Brain microvascular endothelial cell (primary cell): Measurements from ENCODE around the gene CLEC4E.

Experiments
- DNase-seq: peaks from one replicate; pipeline ENCODE4 v3.0.0-alpha.2; 2020
- H3K27ac ChIP-seq: fragments of 250-450 bp; sonication (Bioruptor Pico); 2 replicates; pipeline ENCODE4 v1.5.1; 2020; ENCODE audit warnings: mild to moderate bottlenecking, moderate library complexity
- H3K27me3 ChIP-seq: fragments of 250-450 bp; sonication (Bioruptor Pico); replicated peaks from 2 replicates; pipeline ENCODE4 v1.5.1; 2020; ENCODE audit warnings: mild to moderate bottlenecking
- H3K36me3 ChIP-seq: fragments of 250-450 bp; sonication (Bioruptor Pico); replicated peaks from 2 replicates; pipeline ENCODE4 v1.5.1; 2020; ENCODE audit warnings: mild to moderate bottlenecking
- H3K4me3 ChIP-seq: 2 replicates; pipeline ENCODE4 v1.5.1; 2011; ENCODE audit warnings: low read depth, mild to moderate bottlenecking, control low read depth, low read length, moderate library complexity
- in situ Hi-C: cut with HindIII; loops from 2 replicates; pipeline ENCODE4 v1.10.0; 2017; ENCODE audit warnings: low sequenced_read_pairs, low pct_ligation_motif_present
- TF ChIP-seq, protein P1 (sequence below): IDR thresholded peaks from 2 replicates; pipeline ENCODE4 v1.5.1; 2011; ENCODE audit warnings: low read depth, mild to moderate bottlenecking, moderate library complexity, low read length, control low read depth, inconsistent platforms; ENCODE audit errors: missing control alignments

Gene CLEC4E

DNA sequence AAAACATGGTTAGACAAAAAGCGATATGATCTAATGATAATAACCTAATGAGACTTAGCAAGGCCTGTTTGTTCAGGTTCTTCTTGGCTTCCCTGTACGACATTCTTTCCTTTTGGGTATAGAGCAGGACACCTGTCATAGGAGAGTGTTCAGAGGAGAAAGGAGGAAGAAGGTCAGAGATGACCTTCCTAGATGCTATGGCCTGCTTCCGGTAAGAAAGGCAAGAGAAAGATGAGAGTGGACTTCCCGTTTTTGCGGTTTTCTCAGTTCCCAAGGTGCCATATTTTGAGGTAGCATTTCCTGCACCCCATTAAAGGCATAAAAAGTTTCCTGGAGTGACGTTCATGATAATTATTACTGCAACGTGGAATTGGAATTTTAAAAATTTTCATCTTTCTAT is 8.7 kb downstream of the CLEC4E start:
- Histone ChIP-seq H3K4me3 (no peak overlapping the region), H3K27me3 (no peaks in the 10 kb centered on the region), H3K27ac (no peak overlapping the region), H3K36me3 (no peaks in the 10 kb centered on the region)
- in situ Hi-C loops = no loop called here
- TF ChIP-seq, protein P1, sequence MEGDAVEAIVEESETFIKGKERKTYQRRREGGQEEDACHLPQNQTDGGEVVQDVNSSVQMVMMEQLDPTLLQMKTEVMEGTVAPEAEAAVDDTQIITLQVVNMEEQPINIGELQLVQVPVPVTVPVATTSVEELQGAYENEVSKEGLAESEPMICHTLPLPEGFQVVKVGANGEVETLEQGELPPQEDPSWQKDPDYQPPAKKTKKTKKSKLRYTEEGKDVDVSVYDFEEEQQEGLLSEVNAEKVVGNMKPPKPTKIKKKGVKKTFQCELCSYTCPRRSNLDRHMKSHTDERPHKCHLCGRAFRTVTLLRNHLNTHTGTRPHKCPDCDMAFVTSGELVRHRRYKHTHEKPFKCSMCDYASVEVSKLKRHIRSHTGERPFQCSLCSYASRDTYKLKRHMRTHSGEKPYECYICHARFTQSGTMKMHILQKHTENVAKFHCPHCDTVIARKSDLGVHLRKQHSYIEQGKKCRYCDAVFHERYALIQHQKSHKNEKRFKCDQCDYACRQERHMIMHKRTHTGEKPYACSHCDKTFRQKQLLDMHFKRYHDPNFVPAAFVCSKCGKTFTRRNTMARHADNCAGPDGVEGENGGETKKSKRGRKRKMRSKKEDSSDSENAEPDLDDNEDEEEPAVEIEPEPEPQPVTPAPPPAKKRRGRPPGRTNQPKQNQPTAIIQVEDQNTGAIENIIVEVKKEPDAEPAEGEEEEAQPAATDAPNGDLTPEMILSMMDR = no peak
- no peak for DNase-seq

GRCh38 chr12:8527250-8528130 is 13.2 kb downstream of the CLEC4E start:
- TF ChIP-seq, protein P1 = no peak
- H3K36me3 ChIP-seq = no peaks in the 10 kb centered on the region
- H3K4me3 ChIP-seq = no peak overlapping the region
- H3K27ac ChIP-seq = no peak overlapping the region
- DNase-seq = no peak
- in situ Hi-C loops = no loop called here
- H3K27me3 ChIP-seq = no peaks in the 10 kb centered on the region

GRCh38 chr12:8519171-8519570 is 21.5 kb downstream of the CLEC4E start:
- Histone ChIP-seq H3K27ac (no peak overlapping the region), H3K36me3 (no peaks in the 10 kb centered on the region), H3K27me3 (no peaks in the 10 kb centered on the region), H3K4me3 (no peak overlapping the region)
- in situ Hi-C loops = no loop called here
- no peak for DNase-seq
- TF ChIP-seq, protein P1 = no peak

- Histone ChIP-seq H3K4me3 (no peak overlapping the region), H3K27me3 (no peaks in the 10 kb centered on the region), H3K27ac (no peak overlapping the region), H3K36me3 (no peaks in the 10 kb centered on the region)
- DNase-seq = no peak
- in situ Hi-C loops = no loop called here
- TF ChIP-seq, protein P1 = no peak
These were observed 22.7 kb downstream of the CLEC4E start for GRCh38 chr12:8517971-8518370.

DNA sequence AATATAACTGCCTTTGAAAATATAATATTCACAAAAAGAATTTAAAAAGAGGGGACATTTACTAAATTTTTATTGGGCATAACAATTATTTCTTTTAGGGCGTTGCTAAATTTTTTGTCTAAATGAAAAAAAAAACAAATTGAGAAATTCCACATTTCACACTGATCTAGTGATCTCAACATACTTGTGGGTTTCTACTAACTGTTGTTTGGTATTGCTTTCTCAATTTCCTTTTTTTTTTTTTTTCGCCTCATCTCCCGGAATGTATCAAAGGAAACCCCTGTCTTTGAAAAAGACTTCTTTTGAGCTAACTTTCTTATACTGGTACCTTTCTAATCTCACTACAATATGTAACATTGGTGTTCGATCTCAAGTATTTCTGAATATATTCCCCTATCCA is 27.4 kb downstream of the CLEC4E start, which contains the start of gene CLEC4D:
CLEC4D (plus strand) TSS at position 248 of the 400 bp plus-strand sequence. CDS start 230 bp downstream, outside the sequence.
- Histone ChIP-seq H3K4me3 (no peak within 1 kb of the TSS), H3K36me3 (no peaks in the 10 kb centered on the region), H3K27ac (no peak within 1 kb of the TSS), H3K27me3 (no peaks in the 10 kb centered on the region)
- in situ Hi-C loops = no loop called here
- DNase-seq = no peak
- TF ChIP-seq, protein P1 = no peak
